ENCODE data around the gene PGC. TPM values are rescaled to one million over a fixed set of nuclear protein-coding genes. Genes with fewer than 3 reads are reported as not detected.
A peak's percentile ranks its signal among the peaks of the same experiment; 100 is the strongest.

Gene PGC
- total and polyA plus RNA-seq, 2 donors (not counting 1 experiment from before 2014, with no cell fraction given): not detected

DNA sequence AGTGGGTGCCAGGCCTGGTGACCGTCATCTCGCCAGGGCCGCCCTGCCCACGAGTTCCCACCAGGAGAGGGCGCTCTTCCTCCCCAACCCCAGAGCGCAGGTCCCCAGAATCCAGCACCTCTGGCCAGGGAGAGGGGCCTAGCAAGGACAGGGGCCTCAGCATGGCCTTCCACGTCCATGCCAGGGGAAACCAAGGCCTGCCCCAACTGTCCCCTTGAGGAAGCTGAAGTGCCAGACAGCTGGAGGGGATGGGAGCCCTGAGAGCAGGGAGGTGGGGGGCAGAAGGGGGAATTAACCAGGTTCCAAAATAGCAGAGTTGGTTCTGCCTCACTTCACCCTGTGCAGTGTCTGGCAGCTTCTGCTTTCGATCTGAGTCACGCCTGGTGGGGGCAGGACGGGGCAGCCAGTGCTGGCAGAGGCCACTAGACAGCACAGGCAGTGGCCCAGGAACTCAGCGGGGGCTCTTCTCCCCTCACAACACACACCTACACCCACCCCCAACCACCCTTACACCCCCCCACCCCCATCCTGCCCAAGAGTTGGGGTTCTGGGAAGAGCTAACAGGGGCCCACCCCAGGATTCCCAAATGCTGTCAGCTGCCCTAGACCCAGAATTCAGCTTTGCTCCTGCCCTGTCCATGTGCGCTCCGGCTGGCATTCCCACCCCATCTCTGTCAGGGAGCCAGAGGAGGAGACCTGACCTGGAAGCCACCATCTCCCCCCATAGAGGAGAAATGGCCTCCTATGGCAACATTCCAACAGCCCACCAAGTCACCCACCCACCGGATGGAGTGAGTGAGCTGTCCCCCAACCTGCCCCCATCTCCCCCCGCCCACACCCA lies 41.0 kb downstream of the PGC start:
- CTCF ChIA-PET: interaction anchor here (0.9 to 8.3 kb wide), 18 partner anchors 8 to 400 kb away, joined by 3 to 303 read pairs (median 5); partner anchors contain the start of genes BYSL, MED20, TFEB and TOMM6
- peak overlapping the region; percentile 65 for H3K9ac ChIP-seq (ENCODE audit: low read length)
- Mint-ChIP-seq H3K4me1 (peaks cover 97% of the 10 kb centered on the region), H3K4me3 (peak overlapping the region; percentile 86), H3K27ac (peak overlapping the region; percentile 100), H3K27me3 (no peaks in the 10 kb centered on the region), H3K9me3 (ENCODE audit: insufficient read depth) (no peaks in the 10 kb centered on the region)
- peaks cover 19% of the 10 kb centered on the region for H4K20me1 ChIP-seq (ENCODE audit: control insufficient read depth, insufficient read depth, low read length, poor library complexity, severe bottlenecking)
- ATAC-seq (ENCODE audit: low read depth) (peak; percentile 81), DNase-seq (peak; percentile 94)
- peak overlapping the region; percentile 83 to 96 for H3K27ac ChIP-seq (ENCODE audit: low read length in 2 of 2)
- POLR2A ChIA-PET: interaction anchor here (0.6 to 11.0 kb wide), 9 partner anchors 8 to 1600 kb away, joined by 3 to 342 read pairs (median 11); partner anchors contain the start of gene TFEB
- peaks cover 84 to 87% of the 10 kb centered on the region in 2 donors for H3K4me1 ChIP-seq (ENCODE audit: control insufficient read depth in 2 of 2, insufficient read depth in 2 of 2, low read length in 2 of 2)
- peak overlapping the region; percentile 16 for H2AFZ ChIP-seq (ENCODE audit: insufficient read depth, low read depth, low read length, poor library complexity, severe bottlenecking)
- H3K4me2 ChIP-seq (replicated peaks; ENCODE audit: low read depth, low read length, poor library complexity, severe bottlenecking): peak overlapping the region; percentile 82
- peaks cover 0 to 50% of the 10 kb centered on the region in 2 experiments for H3K36me3 ChIP-seq (replicated peaks in 1 of 2; ENCODE audit: control extremely low read depth in 1 of 2, control insufficient read depth in 1 of 2, extremely low read depth in 1 of 2, insufficient read depth in 2 of 2, low read length in 1 of 2)
- peaks cover 97% of the 10 kb centered on the region for H3K79me2 ChIP-seq (ENCODE audit: control insufficient read depth, insufficient read depth, low read length)
- no peaks in the 10 kb centered on the region for H3K27me3 ChIP-seq (replicated peaks in 1 of 4; ENCODE audit: control extremely low read depth in 1 of 4, control insufficient read depth in 3 of 4, insufficient read depth in 4 of 4, low read length in 3 of 4)
- 20% methylated on average over 12 of the region's 15 CpGs for WGBS (ENCODE audit: insufficient coverage)
- H3K4me3 ChIP-seq (ENCODE audit: control extremely low read depth in 1 of 5, extremely low read depth in 1 of 5, insufficient read depth in 1 of 5, low read depth in 2 of 5, low read length in 4 of 5): peak overlapping the region in 4 of 5 experiments; percentile 33 to 65 (median 56)
- TF ChIP-seq, protein P1, sequence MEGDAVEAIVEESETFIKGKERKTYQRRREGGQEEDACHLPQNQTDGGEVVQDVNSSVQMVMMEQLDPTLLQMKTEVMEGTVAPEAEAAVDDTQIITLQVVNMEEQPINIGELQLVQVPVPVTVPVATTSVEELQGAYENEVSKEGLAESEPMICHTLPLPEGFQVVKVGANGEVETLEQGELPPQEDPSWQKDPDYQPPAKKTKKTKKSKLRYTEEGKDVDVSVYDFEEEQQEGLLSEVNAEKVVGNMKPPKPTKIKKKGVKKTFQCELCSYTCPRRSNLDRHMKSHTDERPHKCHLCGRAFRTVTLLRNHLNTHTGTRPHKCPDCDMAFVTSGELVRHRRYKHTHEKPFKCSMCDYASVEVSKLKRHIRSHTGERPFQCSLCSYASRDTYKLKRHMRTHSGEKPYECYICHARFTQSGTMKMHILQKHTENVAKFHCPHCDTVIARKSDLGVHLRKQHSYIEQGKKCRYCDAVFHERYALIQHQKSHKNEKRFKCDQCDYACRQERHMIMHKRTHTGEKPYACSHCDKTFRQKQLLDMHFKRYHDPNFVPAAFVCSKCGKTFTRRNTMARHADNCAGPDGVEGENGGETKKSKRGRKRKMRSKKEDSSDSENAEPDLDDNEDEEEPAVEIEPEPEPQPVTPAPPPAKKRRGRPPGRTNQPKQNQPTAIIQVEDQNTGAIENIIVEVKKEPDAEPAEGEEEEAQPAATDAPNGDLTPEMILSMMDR (IDR thresholded peaks at IDR 0.05): peak; percentile 89
- no peak for TF ChIP-seq EZH2 (IDR thresholded peaks at IDR 0.05; ENCODE audit: borderline replicate concordance, insufficient read depth, low read depth, low read length, poor library complexity, severe bottlenecking)
- intact Hi-C loops (cut with micrococcal nuclease): loop anchor here (1.0 to 10.0 kb wide), 6 partner anchors 11 to 189 kb away; partner anchors contain the start of genes FOXP4, TFEB and USP49
- peaks cover 0 to under 1% (median 0%) of the 10 kb centered on the region in 3 donors for H3K9me3 ChIP-seq (ENCODE audit: control extremely low read depth in 1 of 3, control insufficient read depth in 2 of 3, insufficient read depth in 1 of 3, low read length in 2 of 3)
